CMK (cell line): ENCODE data around the gene SBF2.
"Not testable (repeated sequence)": the region's sequence is repeated elsewhere in the genome, so short reads cannot be mapped to it uniquely, and the experiment has no call there.

Experiments used
- DNase-seq: peaks from one replicate; pipeline ENCODE4 v3.0.0-alpha.2; 2010; ENCODE audit warnings: low read depth

Gene SBF2

DNA sequence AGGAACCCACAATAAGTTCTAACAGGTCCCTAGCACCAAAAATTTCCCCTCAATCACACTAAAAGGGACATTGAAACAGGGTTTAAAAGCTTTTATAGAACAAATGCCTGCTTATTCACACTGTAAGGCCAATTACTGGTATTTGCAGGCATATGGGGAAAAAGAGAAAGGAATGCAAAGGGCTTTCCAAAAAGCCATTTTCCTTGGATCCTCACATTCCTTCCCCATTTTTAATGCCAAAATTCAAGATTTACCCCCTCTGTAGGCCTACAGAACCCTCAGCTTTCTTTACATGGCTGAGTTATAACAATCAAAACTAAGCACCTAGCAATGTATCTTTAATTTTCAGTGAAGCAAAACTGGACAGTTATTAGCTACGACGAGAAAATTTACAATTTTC lies 102.0 kb downstream of the SBF2 start:
- DNase-seq = no peak

DNA sequence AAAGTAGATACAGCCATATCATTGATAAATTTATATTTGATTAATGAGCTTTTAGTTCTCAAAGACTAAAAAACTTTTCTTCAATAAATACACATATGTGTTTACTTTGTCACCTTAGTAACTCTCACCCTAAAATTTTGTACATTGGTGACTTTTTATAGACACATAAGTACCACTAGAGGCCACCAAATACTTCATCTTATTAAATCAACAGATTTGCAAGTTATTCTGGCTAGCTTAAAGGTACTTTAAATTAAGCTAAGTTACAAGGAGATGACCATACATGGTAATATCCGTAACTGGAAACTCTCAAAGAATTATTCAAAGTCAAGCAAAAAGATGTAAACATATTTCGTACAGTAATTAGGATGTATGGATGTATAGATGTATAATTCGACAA lies 112.2 kb downstream of the SBF2 start:
- DNase-seq = no peak

DNA sequence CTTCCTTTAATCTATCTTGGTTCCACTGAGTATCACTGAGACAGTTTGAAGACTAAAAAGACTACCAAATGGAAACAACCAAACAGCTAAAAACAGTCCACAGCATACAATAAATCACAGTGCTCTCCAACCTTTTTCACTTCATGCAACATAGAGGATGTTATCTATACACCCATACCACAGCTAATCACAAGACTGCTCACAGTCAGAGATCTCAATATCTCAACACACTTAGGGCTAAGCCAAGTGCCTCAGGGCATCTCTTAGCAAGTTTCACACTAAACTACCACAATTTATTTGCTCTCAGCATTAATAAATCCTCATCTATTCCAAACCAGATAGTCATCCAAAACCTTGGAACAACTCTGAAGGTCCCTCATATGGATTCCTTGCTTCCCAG lies 129.4 kb downstream of the SBF2 start:
- no peak for DNase-seq

DNA sequence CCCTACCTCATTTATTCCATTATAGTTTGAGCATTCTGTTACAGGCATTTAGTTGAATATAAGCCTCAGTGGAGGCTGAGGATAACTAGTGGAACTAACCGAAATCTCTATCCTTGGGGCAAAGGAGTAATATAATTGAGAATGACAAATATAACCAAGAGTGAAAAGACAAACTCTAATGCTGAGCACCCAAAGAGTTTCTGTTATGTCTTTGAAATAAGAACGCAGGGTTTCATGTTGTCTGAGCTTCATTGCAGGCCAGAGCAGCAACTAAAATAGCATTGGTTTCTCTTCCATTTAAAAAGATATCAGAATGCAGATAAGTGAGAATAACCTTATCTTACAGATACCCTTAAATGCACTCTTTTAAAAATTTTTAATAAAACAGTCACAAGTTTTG lies 131.8 kb downstream of the SBF2 start:
- no peak for DNase-seq

DNA sequence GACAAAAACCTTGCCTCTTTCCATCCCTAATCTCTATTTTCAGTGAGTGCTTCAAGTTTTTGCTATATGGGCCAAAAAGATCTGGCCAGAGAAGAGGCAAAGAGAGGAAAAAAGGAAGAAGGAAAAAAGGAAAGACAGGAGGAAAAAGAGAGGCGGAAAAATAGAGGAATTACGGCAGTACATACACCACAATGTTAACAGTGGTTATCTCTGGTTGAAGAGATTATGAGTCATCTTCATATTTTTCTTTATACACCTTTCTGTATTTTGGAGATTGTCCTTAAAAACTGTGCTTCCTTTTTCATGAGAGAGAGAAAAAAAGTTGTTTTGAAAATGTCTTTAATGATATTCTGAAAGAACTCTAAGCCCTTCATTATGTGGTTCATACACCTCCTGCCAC lies 133.7 kb downstream of the SBF2 start:
- no peak for DNase-seq

DNA sequence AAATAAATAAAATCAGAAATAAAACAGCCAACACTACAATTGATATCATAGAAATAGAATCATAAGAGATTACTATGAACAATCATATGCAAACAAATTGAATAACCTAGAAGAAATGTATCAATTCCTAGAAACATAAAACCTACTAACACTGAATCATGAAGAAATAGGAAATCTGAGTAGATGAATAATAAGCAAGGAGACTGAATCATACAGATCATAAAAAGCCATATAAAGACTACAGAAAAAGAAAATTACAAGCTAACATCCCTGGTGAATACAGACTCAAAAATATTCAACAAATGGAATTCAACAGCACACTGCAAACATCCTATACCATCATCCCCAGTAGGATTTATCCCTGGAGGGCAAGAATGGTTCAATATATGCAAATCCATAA lies 135.6 kb downstream of the SBF2 start:
- DNase-seq = no peak

DNA sequence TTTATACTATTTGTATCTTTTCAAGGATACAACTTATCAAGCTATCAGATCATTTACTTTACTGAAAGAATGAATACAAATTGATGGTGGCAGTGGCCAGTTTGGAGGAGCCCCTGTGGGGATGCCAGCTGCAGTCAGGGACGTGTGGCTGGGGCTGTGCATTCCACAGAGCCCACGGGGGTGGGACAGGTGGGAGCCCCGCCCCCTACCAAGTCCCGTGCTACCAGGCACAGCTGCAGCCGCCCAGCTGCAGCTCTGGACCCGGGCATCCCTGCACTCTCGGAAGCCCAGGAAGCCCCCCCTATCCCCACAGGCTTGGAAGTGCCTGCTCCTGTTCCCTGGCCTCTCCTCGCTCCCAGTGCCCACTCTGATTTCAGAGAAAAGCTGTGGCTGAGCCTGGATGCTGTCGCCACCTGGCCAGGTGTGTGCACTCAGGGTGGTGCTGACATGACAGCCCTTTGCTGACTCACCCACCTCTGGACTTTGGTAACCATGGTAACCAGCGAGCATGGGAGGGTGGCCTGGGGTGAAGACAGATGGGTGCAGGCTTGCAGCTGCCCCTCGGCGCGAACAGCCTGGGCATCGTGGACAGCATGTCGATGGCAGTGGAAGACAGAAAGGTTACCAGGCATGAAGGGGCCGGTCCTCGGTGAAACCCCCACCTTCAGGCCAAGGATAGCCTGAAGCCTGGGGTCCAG lies 138.1 kb downstream of the SBF2 start:
- DNase-seq = no peak

DNA sequence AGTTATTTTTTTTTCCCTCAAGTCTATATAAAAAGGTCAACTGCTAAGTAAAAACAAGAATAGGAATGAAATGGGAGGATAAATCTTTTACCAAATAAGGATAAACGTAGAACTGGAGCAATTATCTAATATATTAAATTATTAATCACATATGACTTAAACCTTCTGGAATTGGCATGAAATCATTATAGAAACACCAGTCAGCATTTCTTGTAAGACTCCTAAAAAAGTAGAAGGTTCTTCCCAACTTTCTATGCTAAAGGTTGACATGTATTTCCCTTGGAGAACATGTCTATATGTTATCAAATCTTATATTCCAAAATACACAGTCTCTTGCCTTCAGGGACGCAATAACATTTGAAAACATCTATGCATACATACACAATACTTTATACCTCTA lies 143.2 kb downstream of the SBF2 start:
- no peak for DNase-seq

DNA sequence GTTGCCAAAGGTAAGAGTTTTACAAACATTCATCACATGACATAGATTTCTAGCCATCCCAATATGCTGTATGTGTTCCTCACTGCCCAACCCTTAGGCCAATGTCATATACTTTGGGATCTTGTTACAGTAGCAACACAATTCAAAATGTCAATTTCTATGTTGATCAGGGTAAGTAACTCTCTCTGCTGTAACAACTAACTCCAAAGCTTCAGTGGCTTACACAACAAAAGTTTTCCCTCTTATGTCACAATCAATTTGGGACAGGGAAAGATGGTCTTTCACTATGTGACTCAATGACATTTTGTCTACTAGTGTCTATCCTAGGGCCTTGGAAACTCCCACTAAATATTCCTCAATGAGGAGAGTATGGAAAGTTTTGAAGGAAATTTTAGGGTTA lies 144.5 kb downstream of the SBF2 start:
- DNase-seq = no peak

DNA sequence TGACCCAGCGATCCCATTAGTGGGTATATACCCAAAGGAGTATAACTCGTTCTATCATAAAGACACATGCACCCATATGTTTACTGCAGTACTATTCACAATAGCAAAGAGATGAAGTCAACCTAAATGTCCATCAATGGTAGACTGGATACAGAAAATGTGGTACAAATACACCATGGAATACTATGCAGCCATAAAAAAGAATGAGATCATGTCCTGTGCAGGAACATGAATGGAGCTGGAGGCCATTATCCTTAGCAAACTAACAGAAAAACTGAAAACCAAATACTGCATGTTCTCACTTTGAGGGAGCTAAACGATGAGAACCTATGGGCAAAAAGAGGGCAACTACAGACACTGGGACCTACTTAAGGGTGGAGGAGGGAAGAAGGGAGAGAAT lies 146.8 kb downstream of the SBF2 start:
- no peak for DNase-seq

DNA sequence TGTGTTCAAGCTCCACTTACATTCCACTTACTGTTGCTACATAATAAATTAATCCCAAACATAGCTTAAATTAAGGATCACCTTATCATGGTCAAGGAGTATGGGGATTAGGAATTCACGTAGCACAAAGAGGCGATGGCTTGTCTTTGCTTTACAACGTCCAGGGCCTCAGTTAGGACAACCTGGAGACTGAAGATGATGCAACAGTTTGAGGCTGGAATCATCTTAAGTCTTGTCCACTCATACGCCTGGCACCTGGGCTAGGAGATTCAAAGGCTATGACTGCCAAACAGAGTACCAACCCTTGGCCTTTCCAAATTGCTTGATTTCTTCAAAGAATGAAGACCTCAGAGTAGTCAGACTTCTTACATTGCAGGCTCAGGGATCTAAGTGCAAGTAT lies 149.1 kb downstream of the SBF2 start:
- DNase-seq = no peak

DNA sequence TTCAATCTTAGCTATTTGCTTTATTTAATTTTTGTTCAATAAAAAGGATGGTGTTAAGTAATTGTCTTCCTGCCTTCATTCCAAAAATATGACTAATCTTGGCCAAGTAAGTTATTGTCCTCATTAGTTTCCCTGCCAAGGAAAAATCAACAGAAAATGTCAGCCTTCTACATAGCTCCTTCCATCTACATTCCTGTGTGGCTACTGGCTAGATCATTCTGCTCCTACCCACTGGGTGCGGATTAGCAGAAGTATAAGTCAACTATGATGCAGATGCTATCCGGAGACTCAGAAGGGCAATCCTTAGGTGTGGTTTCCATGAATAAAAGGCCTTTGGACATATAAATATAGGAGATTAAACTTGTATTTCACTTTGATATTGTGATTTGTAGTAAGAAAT lies 154.4 kb downstream of the SBF2 start:
- no peak for DNase-seq

DNA sequence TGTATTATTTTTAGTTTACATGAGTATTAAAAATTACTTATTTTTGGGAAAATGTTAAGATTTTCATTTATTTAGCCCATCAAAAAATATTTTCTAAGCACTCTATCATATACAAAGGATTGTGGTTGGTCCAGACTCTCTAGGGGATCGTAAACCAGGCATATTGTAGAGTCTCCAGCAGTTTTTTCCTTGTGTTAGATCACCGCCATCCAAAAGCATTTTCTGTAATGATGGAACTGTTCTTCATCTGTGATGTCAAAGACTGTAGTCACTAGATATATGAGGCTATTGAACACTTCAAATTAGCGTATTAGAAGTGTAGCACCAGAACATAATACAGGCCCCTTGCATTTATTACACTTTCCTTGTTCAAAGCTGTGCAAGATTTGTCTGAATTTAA lies 154.9 kb downstream of the SBF2 start:
- no peak for DNase-seq

DNA sequence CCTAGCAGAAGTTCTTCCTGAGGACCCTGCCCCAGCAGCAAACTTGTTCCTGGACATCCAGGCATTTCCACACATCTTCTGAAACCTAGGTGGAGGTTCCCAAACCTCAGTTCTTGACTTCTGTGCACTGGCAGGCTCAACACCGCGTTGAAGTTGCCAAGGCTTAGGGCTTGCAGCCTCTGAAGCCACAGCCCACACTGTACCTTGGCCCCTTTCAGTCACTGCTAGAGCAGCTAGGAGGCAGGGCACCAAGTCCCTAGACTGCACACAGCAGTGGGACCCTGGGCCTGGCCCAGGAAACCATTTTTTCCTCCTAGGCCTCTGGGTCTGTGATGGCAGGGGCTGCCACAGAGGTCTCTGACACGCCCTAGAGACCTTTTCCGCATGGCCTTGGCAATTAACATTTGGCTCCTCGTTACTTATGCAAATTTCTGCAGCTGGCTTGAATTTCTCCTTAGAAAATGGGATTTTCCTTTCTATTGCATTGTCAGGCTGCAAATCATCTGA lies 159.0 kb downstream of the SBF2 start:
- DNase-seq = no peak

DNA sequence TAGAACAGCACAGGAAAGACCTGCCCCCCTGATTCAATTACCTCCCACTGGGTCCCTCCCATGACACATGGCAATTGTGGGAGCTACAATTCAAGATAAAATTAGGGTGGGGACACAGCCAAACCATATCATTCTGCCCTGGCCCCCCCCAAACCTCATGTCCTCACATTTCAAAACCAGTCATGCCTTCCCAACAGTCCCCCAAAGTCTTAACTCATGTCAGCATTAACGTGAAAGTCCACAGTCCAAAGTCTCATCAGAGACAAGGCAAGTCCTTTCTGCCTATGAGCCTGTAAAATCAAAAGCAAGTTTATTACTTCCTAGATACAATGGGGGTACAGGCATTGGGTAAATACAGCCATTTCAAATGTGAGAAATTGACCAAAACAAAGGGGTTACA lies 159.8 kb downstream of the SBF2 start:
- not testable (repeated sequence) for DNase-seq

DNA sequence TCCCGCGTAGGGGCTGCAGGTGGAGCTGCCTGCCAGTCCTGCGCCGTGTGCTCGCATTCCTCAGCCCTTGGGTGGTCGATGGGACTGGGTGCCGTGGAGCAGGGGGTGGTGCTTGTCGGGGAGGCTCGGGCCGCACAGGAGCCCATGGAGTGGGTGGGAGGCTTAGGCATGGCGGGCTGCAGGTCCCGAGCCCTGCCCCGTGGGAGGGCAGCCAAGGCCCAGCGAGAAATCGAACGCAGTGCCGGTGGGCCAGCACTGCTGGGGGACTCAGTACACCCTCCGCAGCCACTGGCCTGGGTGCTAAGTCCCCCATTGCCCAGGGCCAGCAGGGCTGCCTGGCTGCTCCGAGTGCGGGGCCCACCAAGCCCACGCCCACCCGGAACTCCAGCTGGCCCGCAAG lies 160.8 kb downstream of the SBF2 start:
- not testable (repeated sequence) for DNase-seq

DNA sequence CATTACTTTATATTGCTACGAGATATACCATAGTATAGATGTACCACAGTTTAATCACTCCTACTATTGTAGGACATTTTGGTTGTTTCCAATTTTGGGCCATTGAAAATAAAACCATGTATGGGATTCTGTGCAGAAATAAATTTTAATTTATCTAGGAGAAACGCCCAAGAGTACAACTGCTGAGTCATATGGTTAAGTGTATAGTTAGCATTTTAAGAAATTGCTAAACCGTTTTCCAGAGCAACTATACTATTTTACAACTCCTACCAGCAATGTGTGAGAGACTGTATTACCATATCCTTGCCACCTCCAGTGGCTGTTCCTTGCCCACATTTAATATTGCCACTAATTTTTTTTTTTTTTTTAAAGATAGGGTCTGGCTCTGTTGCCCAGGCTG lies 163.1 kb downstream of the SBF2 start:
- DNase-seq = no peak

DNA sequence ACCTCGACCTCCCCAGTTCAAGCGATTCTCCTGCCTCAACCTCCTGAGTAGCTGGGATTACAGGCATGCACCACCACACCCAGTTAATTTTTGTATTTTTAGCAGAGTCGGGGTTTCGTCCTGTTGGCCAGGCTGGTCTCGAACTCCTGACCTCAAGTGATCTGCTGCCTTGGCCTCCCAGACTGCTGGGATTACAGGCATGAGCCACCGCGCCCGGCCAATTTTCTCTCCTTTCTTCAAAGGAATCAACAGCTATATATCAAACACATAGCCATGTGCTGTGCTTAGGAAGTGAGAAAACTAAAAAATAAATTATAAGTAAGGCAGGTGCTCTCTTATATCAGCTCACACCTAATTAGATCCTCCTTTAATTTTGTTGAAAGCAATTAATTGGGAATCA lies 164.8 kb downstream of the SBF2 start:
- DNase-seq = not testable (repeated sequence)

DNA sequence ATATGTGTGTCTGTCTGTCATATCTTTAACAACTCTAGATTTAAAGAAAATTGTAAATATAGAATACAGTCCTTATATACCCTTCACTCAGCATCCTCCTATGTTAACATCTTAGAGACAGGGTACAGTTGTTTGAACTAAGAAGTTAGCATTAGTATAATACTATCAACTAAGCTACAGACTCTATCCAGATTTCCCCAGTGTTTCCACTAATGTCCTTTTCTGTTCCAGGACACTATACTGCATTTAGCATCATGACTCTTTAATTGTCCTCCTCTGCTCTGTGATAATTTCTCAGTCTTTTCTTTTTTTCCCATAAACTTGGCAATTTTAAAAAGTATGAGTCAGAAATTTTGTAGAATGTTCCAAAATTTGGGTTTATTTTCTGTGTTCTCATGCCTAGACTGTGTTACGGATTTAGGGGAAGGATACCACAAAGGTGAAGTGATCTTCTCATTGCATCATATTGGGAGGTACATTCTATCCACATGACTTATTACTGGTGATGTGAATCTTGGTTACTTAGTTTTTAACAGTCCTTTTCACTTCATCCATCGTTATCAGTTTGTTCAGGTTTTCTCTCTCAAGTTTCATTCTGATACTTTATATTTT lies 168.4 kb downstream of the SBF2 start:
- DNase-seq = no peak

DNA sequence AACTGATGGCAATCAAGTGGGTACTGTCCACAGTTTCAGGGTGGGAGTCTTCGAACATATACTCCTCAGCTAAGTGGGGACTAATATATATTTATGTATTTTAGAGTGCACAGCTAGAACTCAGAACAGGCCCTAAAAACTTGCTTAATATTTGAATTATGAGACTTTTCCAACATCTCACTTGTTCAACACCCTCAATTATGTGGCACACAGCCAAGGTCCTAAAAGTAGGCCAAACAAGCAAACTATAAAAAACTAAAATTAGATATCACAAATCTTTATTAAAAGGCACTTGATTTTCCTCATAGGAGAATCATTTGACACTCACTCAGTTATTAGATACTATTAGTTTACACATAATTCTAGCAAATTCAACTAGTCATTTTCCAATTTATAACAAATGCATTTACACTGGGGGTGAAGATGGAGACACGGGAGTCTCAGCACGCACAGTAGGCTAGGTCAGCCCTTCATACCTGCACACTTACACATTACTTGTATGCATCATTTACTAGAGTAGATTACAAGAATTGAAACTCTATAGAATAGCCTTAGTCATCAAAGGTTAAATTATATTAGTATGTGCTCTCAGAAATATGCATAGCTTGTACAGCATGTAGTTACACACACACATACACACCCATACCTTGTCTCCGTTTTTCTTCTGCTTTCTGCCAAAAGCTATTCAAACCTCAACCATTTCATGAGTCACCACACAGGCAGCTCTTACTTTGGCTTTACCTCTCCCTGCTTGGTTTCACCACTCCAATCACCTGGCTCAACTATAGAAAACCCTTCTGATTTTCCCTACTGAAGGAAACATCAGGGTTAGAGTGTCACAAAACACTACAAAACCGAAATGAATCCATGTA lies 171.5 kb downstream of the SBF2 start:
- DNase-seq = no peak

DNA sequence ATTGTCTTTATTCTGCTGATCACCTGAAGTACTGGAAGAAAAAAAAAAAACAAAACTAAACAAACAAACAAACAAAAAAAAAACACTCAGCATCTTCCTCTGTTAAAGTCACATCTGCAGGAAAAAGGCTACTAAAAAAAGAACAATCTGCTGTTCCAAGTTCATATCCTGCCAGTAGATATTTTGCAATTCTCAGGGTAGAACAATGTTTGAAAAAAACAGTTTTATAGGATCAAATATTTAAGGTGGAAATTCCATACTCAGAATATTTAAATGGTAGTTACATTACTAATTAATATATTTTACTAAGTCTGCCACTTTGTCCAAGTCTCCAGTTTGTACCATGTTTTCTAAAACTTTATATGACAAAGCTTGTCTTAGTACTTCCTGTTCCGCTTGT lies 175.2 kb downstream of the SBF2 start:
- DNase-seq = no peak

DNA sequence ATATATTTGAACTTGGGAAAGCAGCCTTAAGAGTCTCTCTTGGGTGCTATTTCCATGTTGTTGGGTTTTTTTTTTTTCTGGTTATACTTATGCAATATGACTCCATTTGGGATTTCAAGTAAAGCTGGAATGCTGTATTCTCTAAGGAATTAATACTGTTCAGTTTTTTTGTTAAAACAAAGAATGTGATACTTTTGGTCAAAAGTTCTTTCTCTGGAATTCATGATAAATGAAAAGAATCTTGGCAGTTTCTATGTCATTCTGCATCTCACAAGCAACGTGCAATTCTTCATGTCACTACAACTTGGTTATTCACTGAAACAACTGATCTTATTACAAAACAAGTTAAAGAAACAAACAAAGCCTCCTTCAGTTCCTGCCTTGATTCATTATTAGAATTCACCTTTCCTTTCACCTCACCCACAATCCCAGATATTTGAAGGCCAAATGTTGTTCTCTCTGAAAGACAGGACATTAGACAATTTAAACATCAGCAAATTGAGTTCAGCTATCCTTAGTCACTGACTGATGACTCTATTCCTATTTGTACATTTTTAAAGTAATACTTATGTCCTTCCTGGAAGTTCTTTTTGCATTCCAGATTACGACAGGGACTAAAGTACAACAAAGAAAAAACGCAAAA lies 176.2 kb downstream of the SBF2 start:
- DNase-seq = no peak

DNA sequence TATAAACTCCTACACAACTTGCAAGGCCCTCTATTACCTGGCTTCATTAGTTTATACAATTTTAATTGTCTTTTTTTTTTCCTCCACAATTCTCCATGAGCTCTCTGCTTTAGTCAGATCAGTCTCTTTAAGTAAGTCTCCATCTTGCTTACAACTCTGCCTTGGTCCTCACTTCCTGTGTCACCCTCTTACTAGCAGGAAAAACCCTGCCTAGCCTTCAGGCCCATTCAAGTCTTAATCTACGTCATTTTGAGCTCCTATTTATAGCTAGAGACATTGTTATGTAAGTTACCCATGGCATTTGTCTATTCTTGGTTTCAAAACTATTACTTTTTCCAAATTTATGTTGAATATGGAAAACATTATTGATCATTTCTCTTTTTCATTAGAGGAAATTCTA lies 177.4 kb downstream of the SBF2 start:
- DNase-seq = no peak
